H1 (cell line): ENCODE measurements around the gene SLC7A10. TPM values are rescaled to one million over a fixed set of nuclear protein-coding genes. Genes with fewer than 3 reads are reported as not detected.

Experiments used
- CBX8 ChIP-seq: fragments of 300-800, 300-1000 bp; sonication (generic); IDR thresholded peaks from 2 replicates; pipeline ENCODE4 v1.7.1; 2016; ENCODE audit warnings: low read depth, low read length, borderline replicate concordance
- CTCF ChIP-seq, 3 experiments: IDR thresholded peaks; 1 replicate in 2 of 3; 2 replicates in 1 of 3; pipeline versions ENCODE4 v1.5.1 to v1.6.1; 2011; ENCODE audit warnings: low read length in 3 of 3, mild to moderate bottlenecking in 3 of 3, inconsistent platforms in 2 of 3, low read depth in 1 of 3, moderate library complexity in 1 of 3; ENCODE audit not compliant: insufficient read depth in 1 of 3; ENCODE audit errors: control extremely low read depth in 1 of 3
- E2F6 ChIP-seq: IDR thresholded peaks from 2 replicates; pipeline ENCODE4 v1.6.1; 2012; ENCODE audit warnings: inconsistent platforms
- POU5F1 ChIP-seq: IDR thresholded peaks from 2 replicates; pipeline ENCODE4 v1.6.1; 2011; ENCODE audit warnings: low read depth, mild to moderate bottlenecking, low read length, moderate library complexity
- ZNF274 ChIP-seq: IDR thresholded peaks from 2 replicates; pipeline ENCODE4 v1.7.0; 2012; ENCODE audit warnings: low read length, borderline replicate concordance; ENCODE audit errors: extremely low read depth
- polyA plus RNA-seq, 7 experiments: library from polyadenylated mRNA; depleted of rRNA in 3 of 7; stranded (reverse) in 5 of 7; unstranded in 2 of 7; fragments of >200 nt in 5 of 7; fragments of 200-250 nt in 2 of 7; gene quantifications; 1 replicate in 5 of 7; 2 replicates in 1 of 7; 4 replicates in 1 of 7; pipeline versions ENCODE4 v1.2.1 to v1.2.3, GENCODE V29; 2011 to 2013; ENCODE audit warnings: missing spikeins in 2 of 7, mixed read lengths in 2 of 7
- total RNA-seq: library from RNA; stranded (reverse); fragmentation: NEBNext Ultra II Directional; extraction: Animal tissue kit (Norgen Biotek cat#: 25700); gene quantifications from 2 replicates; pipeline ENCODE4 v1.2.1, GENCODE V29; 2021
- TF ChIP-seq, protein P1 (sequence below): fragments of 300-600 bp; sonication (generic); IDR thresholded peaks from 2 replicates; pipeline ENCODE4 v1.7.1; 2012; ENCODE audit warnings: low read length, moderate library complexity, mild to moderate bottlenecking, inconsistent platforms; ENCODE audit not compliant: insufficient replicate concordance

SLC7A10 gene
- total and polyA plus RNA-seq, 2 of the 8 experiments (the other 6 are each of a cell fraction or from before 2014, with no cell fraction given): 3.7 to 7.1 TPM

DNA sequence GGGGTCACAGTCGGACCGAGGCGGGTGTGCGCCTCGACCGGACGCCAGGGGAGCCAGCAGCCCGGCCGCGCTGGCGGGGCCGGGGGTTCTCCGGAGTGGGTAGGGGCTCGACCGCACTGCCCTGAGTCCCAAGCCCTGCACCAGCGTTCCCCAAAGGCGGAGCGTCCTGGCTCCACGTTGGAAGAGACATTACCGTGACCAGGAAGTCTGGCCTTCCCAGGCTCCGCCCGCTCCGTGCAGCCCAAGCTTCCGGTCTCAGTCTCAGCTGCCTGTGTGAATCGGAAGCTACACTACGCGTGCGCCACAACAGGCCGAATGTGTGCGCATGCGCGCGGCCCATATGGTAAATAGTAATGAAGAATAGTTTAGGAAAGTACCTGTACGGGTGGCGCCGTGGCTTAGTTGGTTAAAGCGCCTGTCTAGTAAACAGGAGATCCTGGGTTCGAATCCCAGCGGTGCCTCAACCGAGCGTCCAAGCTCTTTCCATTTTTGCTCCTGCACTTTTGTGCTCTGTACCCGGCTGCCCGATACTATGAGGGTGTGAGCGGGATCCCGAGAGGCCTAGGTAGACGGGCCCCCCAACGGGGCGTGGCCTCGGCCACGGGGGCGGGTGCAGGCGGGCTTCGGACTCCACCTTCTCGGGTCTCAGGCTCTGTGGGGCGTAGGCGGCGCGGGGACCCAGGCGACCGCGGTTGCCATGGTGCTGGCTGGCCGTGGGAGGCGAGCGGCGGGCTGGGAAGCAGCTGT is 48.8 kb downstream of the SLC7A10 start (continued):
- TF ChIP-seq, protein P1, sequence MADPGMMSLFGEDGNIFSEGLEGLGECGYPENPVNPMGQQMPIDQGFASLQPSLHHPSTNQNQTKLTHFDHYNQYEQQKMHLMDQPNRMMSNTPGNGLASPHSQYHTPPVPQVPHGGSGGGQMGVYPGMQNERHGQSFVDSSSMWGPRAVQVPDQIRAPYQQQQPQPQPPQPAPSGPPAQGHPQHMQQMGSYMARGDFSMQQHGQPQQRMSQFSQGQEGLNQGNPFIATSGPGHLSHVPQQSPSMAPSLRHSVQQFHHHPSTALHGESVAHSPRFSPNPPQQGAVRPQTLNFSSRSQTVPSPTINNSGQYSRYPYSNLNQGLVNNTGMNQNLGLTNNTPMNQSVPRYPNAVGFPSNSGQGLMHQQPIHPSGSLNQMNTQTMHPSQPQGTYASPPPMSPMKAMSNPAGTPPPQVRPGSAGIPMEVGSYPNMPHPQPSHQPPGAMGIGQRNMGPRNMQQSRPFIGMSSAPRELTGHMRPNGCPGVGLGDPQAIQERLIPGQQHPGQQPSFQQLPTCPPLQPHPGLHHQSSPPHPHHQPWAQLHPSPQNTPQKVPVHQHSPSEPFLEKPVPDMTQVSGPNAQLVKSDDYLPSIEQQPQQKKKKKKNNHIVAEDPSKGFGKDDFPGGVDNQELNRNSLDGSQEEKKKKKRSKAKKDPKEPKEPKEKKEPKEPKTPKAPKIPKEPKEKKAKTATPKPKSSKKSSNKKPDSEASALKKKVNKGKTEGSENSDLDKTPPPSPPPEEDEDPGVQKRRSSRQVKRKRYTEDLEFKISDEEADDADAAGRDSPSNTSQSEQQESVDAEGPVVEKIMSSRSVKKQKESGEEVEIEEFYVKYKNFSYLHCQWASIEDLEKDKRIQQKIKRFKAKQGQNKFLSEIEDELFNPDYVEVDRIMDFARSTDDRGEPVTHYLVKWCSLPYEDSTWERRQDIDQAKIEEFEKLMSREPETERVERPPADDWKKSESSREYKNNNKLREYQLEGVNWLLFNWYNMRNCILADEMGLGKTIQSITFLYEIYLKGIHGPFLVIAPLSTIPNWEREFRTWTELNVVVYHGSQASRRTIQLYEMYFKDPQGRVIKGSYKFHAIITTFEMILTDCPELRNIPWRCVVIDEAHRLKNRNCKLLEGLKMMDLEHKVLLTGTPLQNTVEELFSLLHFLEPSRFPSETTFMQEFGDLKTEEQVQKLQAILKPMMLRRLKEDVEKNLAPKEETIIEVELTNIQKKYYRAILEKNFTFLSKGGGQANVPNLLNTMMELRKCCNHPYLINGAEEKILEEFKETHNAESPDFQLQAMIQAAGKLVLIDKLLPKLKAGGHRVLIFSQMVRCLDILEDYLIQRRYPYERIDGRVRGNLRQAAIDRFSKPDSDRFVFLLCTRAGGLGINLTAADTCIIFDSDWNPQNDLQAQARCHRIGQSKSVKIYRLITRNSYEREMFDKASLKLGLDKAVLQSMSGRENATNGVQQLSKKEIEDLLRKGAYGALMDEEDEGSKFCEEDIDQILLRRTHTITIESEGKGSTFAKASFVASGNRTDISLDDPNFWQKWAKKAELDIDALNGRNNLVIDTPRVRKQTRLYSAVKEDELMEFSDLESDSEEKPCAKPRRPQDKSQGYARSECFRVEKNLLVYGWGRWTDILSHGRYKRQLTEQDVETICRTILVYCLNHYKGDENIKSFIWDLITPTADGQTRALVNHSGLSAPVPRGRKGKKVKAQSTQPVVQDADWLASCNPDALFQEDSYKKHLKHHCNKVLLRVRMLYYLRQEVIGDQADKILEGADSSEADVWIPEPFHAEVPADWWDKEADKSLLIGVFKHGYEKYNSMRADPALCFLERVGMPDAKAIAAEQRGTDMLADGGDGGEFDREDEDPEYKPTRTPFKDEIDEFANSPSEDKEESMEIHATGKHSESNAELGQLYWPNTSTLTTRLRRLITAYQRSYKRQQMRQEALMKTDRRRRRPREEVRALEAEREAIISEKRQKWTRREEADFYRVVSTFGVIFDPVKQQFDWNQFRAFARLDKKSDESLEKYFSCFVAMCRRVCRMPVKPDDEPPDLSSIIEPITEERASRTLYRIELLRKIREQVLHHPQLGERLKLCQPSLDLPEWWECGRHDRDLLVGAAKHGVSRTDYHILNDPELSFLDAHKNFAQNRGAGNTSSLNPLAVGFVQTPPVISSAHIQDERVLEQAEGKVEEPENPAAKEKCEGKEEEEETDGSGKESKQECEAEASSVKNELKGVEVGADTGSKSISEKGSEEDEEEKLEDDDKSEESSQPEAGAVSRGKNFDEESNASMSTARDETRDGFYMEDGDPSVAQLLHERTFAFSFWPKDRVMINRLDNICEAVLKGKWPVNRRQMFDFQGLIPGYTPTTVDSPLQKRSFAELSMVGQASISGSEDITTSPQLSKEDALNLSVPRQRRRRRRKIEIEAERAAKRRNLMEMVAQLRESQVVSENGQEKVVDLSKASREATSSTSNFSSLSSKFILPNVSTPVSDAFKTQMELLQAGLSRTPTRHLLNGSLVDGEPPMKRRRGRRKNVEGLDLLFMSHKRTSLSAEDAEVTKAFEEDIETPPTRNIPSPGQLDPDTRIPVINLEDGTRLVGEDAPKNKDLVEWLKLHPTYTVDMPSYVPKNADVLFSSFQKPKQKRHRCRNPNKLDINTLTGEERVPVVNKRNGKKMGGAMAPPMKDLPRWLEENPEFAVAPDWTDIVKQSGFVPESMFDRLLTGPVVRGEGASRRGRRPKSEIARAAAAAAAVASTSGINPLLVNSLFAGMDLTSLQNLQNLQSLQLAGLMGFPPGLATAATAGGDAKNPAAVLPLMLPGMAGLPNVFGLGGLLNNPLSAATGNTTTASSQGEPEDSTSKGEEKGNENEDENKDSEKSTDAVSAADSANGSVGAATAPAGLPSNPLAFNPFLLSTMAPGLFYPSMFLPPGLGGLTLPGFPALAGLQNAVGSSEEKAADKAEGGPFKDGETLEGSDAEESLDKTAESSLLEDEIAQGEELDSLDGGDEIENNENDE: no peak
- TF ChIP-seq ZNF274 (no peak), CBX8 (no peak), E2F6 (no peak), POU5F1 (0 out of 2 replicates have a peak, but pooled peaks have one; percentile 21), CTCF (IDR thresholded peaks at IDR 0.05; ENCODE audit: control extremely low read depth in 1 of 3, insufficient read depth in 1 of 3, low read depth in 1 of 3, low read length in 3 of 3) (no peak)
